ENCODE measurements around the gene TPRG1.

The TPRG1 gene

GRCh38 chr3:189171707-189172106 lies at the start of gene TPRG1:
Gene TPRG1, plus strand, starts transcription at chr3:189171971. Its CDS starts 35,414 bp downstream, at chr3:189207385.
- DNase-seq, result no peak

- DNase-seq, result no peak
These were observed 49.7 kb upstream of the TPRG1 start for GRCh38 chr3:189122110-189122509.

GRCh38 chr3:189122526-189123205 lies 49.1 kb upstream of the TPRG1 start:
- peak; percentile 31 for DNase-seq

- no peak for DNase-seq
These were observed 48.0 kb upstream of the TPRG1 start for GRCh38 chr3:189123595-189124387.

GRCh38 chr3:189132231-189132671 lies 39.5 kb upstream of the TPRG1 start:
- peak; percentile 87 for DNase-seq

- DNase-seq, result no peak
These were observed 38.9 kb upstream of the TPRG1 start for GRCh38 chr3:189132839-189133238.

- DNase-seq, result no peak
These were observed 38.0 kb upstream of the TPRG1 start for GRCh38 chr3:189133768-189134167.

GRCh38 chr3:189137416-189137815 lies 34.4 kb upstream of the TPRG1 start:
- DNase-seq, result no peak

GRCh38 chr3:189138901-189139610 lies 32.7 kb upstream of the TPRG1 start:
- no peak for DNase-seq

GRCh38 chr3:189139611-189139940 lies 32.2 kb upstream of the TPRG1 start:
- DNase-seq, result no peak

GRCh38 chr3:189142527-189142926 lies 29.2 kb upstream of the TPRG1 start:
- peak; percentile 59 for DNase-seq

GRCh38 chr3:189143321-189143720 lies 28.4 kb upstream of the TPRG1 start:
- DNase-seq, result no peak

GRCh38 chr3:189143771-189144170 lies 28.0 kb upstream of the TPRG1 start:
- no peak for DNase-seq

GRCh38 chr3:189144645-189145044 lies 27.1 kb upstream of the TPRG1 start:
- DNase-seq, result peak; percentile 82

GRCh38 chr3:189146848-189147247 lies 24.9 kb upstream of the TPRG1 start:
- no peak for DNase-seq

GRCh38 chr3:189148081-189148507 lies 23.7 kb upstream of the TPRG1 start:
- peak; percentile 78 for DNase-seq

- no peak for DNase-seq
These were observed 22.6 kb upstream of the TPRG1 start for GRCh38 chr3:189149203-189149602.

- DNase-seq, result no peak
These were observed 14.4 kb upstream of the TPRG1 start for GRCh38 chr3:189157232-189158007.

- no peak for DNase-seq
These were observed 13.7 kb upstream of the TPRG1 start for GRCh38 chr3:189158034-189158433.

GRCh38 chr3:189160519-189161309 lies 11.1 kb upstream of the TPRG1 start:
- DNase-seq, result no peak

GRCh38 chr3:189165092-189165612 lies 6.6 kb upstream of the TPRG1 start:
- DNase-seq, result no peak

GRCh38 chr3:189166321-189166720 lies 5.5 kb upstream of the TPRG1 start:
- no peak for DNase-seq
